GOT3 (cell line): ENCODE results near the gene CDX1.

ENCODE experiments used
- DNase-seq: peaks from one replicate; lab custom pipeline; 2025; ENCODE audit warnings: mixed read lengths; lab: John Stamatoyannopoulos, UW

CDX1 gene

GRCh38 chr5:150166650-150167511 is at the start of gene CDX1:
CDX1 (plus strand) TSS chr5:150166778; CDS start chr5:150166877, 99 bp downstream.
- DNase-seq = no peak

- DNase-seq = no peak
Observed at GRCh38 chr5:150117945-150118560, 48.5 kb upstream of the CDX1 start.

- no peak for DNase-seq
Observed at GRCh38 chr5:150118561-150119229, 47.9 kb upstream of the CDX1 start.

GRCh38 chr5:150119421-150120061 is 47.0 kb upstream of the CDX1 start:
- DNase-seq = no peak

GRCh38 chr5:150120062-150120441 is 46.5 kb upstream of the CDX1 start:
- DNase-seq = no peak

- no peak for DNase-seq
Observed at GRCh38 chr5:150120617-150121447, 45.7 kb upstream of the CDX1 start.

GRCh38 chr5:150121448-150122157 is 45.0 kb upstream of the CDX1 start:
- no peak for DNase-seq

- no peak for DNase-seq
Observed at GRCh38 chr5:150122158-150122510, 44.4 kb upstream of the CDX1 start.

GRCh38 chr5:150122536-150123481 is 43.8 kb upstream of the CDX1 start:
- no peak for DNase-seq

- DNase-seq = no peak
Observed at GRCh38 chr5:150123542-150123941, 43.0 kb upstream of the CDX1 start.

GRCh38 chr5:150124111-150124557 is 42.4 kb upstream of the CDX1 start:
- no peak for DNase-seq

GRCh38 chr5:150124596-150124995 is 42.0 kb upstream of the CDX1 start:
- DNase-seq = no peak

- no peak for DNase-seq
Observed at GRCh38 chr5:150125334-150125733, 41.2 kb upstream of the CDX1 start.

- DNase-seq = no peak
Observed at GRCh38 chr5:150126199-150126920, 40.2 kb upstream of the CDX1 start.

GRCh38 chr5:150126921-150127265 is 39.7 kb upstream of the CDX1 start:
- no peak for DNase-seq

GRCh38 chr5:150129454-150129812 is 37.1 kb upstream of the CDX1 start:
- no peak for DNase-seq

- DNase-seq = no peak
Observed at GRCh38 chr5:150129813-150130492, 36.6 kb upstream of the CDX1 start.

- DNase-seq = no peak
Observed at GRCh38 chr5:150130493-150130922, 36.1 kb upstream of the CDX1 start.

GRCh38 chr5:150131461-150131860 is 35.1 kb upstream of the CDX1 start:
- no peak for DNase-seq
